ENCODE measurements around the gene HECTD2. TPM values are rescaled to one million over a fixed set of nuclear protein-coding genes. Genes with fewer than 3 reads are reported as not detected.
"Not testable (repeated sequence)": the region's sequence is repeated elsewhere in the genome, so short reads cannot be mapped to it uniquely, and the experiment has no call there.

Gene HECTD2
- total RNA-seq, 2 donors from 2014 or later, result 2.5 to 5.6 TPM

DNA sequence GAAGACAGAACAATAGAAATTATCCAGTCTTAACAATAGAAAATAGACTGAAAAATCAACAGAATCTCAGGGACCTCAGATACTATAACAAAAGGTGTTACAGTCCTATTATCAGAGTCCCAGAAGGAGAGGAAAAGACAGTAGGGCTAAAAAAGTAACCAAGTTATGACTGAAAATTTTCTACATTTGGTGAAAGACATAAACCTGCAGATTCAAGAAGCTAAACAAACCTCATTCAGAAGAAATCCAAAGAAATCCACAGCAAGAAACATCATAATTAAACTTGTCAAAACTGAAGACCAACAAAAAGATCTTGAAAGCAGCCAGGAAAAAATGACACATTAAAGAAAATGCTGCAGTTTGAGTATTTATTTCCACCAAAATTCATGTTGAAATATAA, 41.9 kb downstream of the HECTD2 start:
- H3K9ac ChIP-seq (ENCODE audit: low read depth in 2 of 2, low read length in 2 of 2), result no peak overlapping the region
- intact Hi-C loops (cut with DNase I), result no loop called here
- H3K36me3 ChIP-seq, result no peaks in the 10 kb centered on the region
- H3K9me3 ChIP-seq, result no peaks in the 10 kb centered on the region
- no peak overlapping the region for H3K4me3 ChIP-seq
- H3K27ac ChIP-seq, result no peak overlapping the region
- H3K27me3 ChIP-seq, result no peaks in the 10 kb centered on the region
- TF ChIP-seq, protein P1, sequence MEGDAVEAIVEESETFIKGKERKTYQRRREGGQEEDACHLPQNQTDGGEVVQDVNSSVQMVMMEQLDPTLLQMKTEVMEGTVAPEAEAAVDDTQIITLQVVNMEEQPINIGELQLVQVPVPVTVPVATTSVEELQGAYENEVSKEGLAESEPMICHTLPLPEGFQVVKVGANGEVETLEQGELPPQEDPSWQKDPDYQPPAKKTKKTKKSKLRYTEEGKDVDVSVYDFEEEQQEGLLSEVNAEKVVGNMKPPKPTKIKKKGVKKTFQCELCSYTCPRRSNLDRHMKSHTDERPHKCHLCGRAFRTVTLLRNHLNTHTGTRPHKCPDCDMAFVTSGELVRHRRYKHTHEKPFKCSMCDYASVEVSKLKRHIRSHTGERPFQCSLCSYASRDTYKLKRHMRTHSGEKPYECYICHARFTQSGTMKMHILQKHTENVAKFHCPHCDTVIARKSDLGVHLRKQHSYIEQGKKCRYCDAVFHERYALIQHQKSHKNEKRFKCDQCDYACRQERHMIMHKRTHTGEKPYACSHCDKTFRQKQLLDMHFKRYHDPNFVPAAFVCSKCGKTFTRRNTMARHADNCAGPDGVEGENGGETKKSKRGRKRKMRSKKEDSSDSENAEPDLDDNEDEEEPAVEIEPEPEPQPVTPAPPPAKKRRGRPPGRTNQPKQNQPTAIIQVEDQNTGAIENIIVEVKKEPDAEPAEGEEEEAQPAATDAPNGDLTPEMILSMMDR (IDR thresholded peaks at IDR 0.05), result no peak
- no peak for DNase-seq
- no peaks in the 10 kb centered on the region for H3K4me1 ChIP-seq

- TF ChIP-seq, protein P1 (IDR thresholded peaks at IDR 0.05), result no peak
- H3K4me1 ChIP-seq, result no peaks in the 10 kb centered on the region
- H3K4me3 ChIP-seq, result no peak overlapping the region
- intact Hi-C loops (cut with DNase I), result no loop called here
- no peaks in the 10 kb centered on the region for H3K36me3 ChIP-seq
- DNase-seq, result no peak
- H3K9me3 ChIP-seq, result no peaks in the 10 kb centered on the region
- no peak overlapping the region for H3K9ac ChIP-seq (ENCODE audit: low read depth in 2 of 2, low read length in 2 of 2)
- H3K27me3 ChIP-seq, result no peaks in the 10 kb centered on the region
- H3K27ac ChIP-seq, result no peak overlapping the region
These were observed 43.4 kb downstream of the HECTD2 start for GRCh38 chr10:91453535-91453934.

DNA sequence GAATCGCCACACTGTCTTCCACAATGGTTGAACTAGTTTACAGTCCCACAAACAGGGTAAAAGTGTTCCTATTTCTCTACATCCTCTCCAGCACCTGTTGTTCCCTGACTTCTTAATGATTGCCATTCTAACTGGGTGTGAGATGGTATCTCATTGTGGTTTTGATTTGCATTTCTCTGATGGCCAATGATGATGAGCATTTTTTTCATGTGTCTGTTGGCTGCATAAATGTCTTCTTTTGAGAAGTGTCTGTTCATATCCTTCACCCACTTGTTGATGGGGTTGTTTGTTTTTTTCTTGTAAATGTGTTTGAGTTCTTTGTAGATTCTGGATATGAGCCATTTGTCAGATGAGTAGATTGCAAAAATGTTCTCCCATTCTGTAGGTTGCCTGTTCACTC, 45.0 kb downstream of the HECTD2 start:
- H3K4me3 ChIP-seq; H3K27ac ChIP-seq; intact Hi-C loops (cut with DNase I); DNase-seq; H3K27me3 ChIP-seq; H3K9me3 ChIP-seq; H3K9ac ChIP-seq (ENCODE audit: low read depth in 2 of 2, low read length in 2 of 2); H3K36me3 ChIP-seq; H3K4me1 ChIP-seq: not testable (repeated sequence)

- intact Hi-C loops (cut with DNase I), result no loop called here
- Histone ChIP-seq H3K27ac (no peak overlapping the region), H3K36me3 (no peaks in the 10 kb centered on the region), H3K4me1 (no peaks in the 10 kb centered on the region), H3K4me3 (no peak overlapping the region), H3K9me3 (no peaks in the 10 kb centered on the region), H3K9ac (ENCODE audit: low read depth in 2 of 2, low read length in 2 of 2) (no peak overlapping the region), H3K27me3 (no peaks in the 10 kb centered on the region)
- DNase-seq, result no peak
- TF ChIP-seq, protein P1 (IDR thresholded peaks at IDR 0.05), result no peak
These were observed 50.5 kb downstream of the HECTD2 start for GRCh38 chr10:91460681-91461080.

- intact Hi-C loops (cut with DNase I), result no loop called here
- no peaks in the 10 kb centered on the region for H3K9me3 ChIP-seq
- TF ChIP-seq, protein P1 (IDR thresholded peaks at IDR 0.05), result no peak
- no peaks in the 10 kb centered on the region for H3K27me3 ChIP-seq
- no peak overlapping the region for H3K9ac ChIP-seq (ENCODE audit: low read depth in 2 of 2, low read length in 2 of 2)
- H3K4me3 ChIP-seq, result no peak overlapping the region
- H3K36me3 ChIP-seq, result no peaks in the 10 kb centered on the region
- no peak overlapping the region for H3K27ac ChIP-seq
- no peaks in the 10 kb centered on the region for H3K4me1 ChIP-seq
- DNase-seq, result no peak
These were observed 52.3 kb downstream of the HECTD2 start for GRCh38 chr10:91462423-91462822.

- DNase-seq, result no peak
- Histone ChIP-seq H3K4me1 (no peaks in the 10 kb centered on the region), H3K27ac (no peak overlapping the region), H3K27me3 (no peaks in the 10 kb centered on the region), H3K9ac (ENCODE audit: low read depth in 2 of 2, low read length in 2 of 2) (no peak overlapping the region), H3K4me3 (no peak overlapping the region), H3K36me3 (no peaks in the 10 kb centered on the region), H3K9me3 (no peaks in the 10 kb centered on the region)
- intact Hi-C loops (cut with DNase I), result no loop called here
- TF ChIP-seq, protein P1 (IDR thresholded peaks at IDR 0.05), result no peak
These were observed 54.4 kb downstream of the HECTD2 start for GRCh38 chr10:91464500-91464899.

All from colonic mucosa (tissue), 4 donors.